Body of pancreas (tissue), 4 donors: ENCODE data around the gene ATRNL1.

Experiments used
- POLR2A ChIP-seq, 3 donors: fragments of 450-650 bp; IDR thresholded peaks; one replicate each; pipeline ENCODE4 v1.6.1; 2016; ENCODE audit warnings: antibody characterized with exemption in 3 of 3, mild to moderate bottlenecking in 2 of 3
- TF ChIP-seq, protein P1 (sequence below), 7 experiments: fragments of 450-650 bp in 4 of 7; fragments of 200-600 bp in 3 of 7; sonication (generic) in 3 of 7; IDR thresholded peaks; one replicate each; pipeline ENCODE4 v1.5.1; 2016 to 2019; ENCODE audit warnings: antibody characterized with exemption in 7 of 7

- TF ChIP-seq, protein P1, sequence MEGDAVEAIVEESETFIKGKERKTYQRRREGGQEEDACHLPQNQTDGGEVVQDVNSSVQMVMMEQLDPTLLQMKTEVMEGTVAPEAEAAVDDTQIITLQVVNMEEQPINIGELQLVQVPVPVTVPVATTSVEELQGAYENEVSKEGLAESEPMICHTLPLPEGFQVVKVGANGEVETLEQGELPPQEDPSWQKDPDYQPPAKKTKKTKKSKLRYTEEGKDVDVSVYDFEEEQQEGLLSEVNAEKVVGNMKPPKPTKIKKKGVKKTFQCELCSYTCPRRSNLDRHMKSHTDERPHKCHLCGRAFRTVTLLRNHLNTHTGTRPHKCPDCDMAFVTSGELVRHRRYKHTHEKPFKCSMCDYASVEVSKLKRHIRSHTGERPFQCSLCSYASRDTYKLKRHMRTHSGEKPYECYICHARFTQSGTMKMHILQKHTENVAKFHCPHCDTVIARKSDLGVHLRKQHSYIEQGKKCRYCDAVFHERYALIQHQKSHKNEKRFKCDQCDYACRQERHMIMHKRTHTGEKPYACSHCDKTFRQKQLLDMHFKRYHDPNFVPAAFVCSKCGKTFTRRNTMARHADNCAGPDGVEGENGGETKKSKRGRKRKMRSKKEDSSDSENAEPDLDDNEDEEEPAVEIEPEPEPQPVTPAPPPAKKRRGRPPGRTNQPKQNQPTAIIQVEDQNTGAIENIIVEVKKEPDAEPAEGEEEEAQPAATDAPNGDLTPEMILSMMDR (IDR thresholded peaks at IDR 0.05): no peak
- no peak for TF ChIP-seq POLR2A (IDR thresholded peaks at IDR 0.05)
Measured at GRCh38 chr10:115219203-115219602, 126.0 kb downstream of the ATRNL1 start.
